WTC11 (cell line): ENCODE data around the gene TOMM40L. TPM values are rescaled to one million over a fixed set of nuclear protein-coding genes. Genes with fewer than 3 reads are reported as not detected.

Experiments used
- ATAC-seq: fragments of 200-7000 bp; cut with Tn5 transposase; 2 replicates; pipeline ENCODE4 v1.10.0; 2021; ENCODE audit warnings: mild to moderate bottlenecking, moderate library complexity
- CTCF ChIA-PET: fragments of 300-600 bp; sonication (Branson Sonifier 250); formaldehyde crosslinking; loops from one replicate; lab custom pipeline; 2021; ENCODE audit warnings: antibody characterized with exemption; lab: Charles Lee
- POLR2A ChIA-PET: fragments of 350-600 bp; sonication (Branson Sonifier 250); formaldehyde crosslinking; loops from one replicate; lab custom pipeline; 2021; ENCODE audit warnings: antibody characterized with exemption; lab: Charles Lee
- DNase-seq: peaks from one replicate; pipeline ENCODE4 v3.0.0; 2021; ENCODE audit warnings: low spot score
- H3K27ac Mint-ChIP-seq: 2 replicates; pipeline ENCODE4 v1.8.0; 2021; ENCODE audit warnings: mixed read lengths
- H3K27me3 Mint-ChIP-seq: 2 replicates; pipeline ENCODE4 v1.8.0; 2021; ENCODE audit warnings: low read depth, mild to moderate bottlenecking, moderate library complexity, mixed read lengths
- H3K36me3 Mint-ChIP-seq: 2 replicates; pipeline ENCODE4 v1.8.0; 2021; ENCODE audit warnings: mixed read lengths
- H3K4me1 Mint-ChIP-seq: 2 replicates; pipeline ENCODE4 v1.8.0; 2022; ENCODE audit warnings: mixed read lengths
- H3K4me3 Mint-ChIP-seq: 2 replicates; pipeline ENCODE4 v1.8.0; 2021; ENCODE audit warnings: mild to moderate bottlenecking, moderate library complexity, mixed read lengths
- H3K9me3 Mint-ChIP-seq: 2 replicates; pipeline ENCODE4 v1.8.0; 2021; ENCODE audit warnings: mixed read lengths
- ETV6 ChIP-seq: sonication (generic); formaldehyde crosslinking; IDR thresholded peaks from 2 replicates; pipeline ENCODE4 v1.8.1; 2022; ENCODE audit warnings: mild to moderate bottlenecking, missing genetic modification reagents
- GRHL2 ChIP-seq: fragments of 250-450 bp; sonication (Bioruptor Pico); IDR thresholded peaks from 2 replicates; pipeline ENCODE4 v1.8.0; 2022; ENCODE audit warnings: mild to moderate bottlenecking, moderate library complexity; ENCODE audit not compliant: insufficient replicate concordance, severe bottlenecking
- HMGA2 ChIP-seq: fragments of 250-450 bp; sonication (Bioruptor Pico); IDR thresholded peaks from 2 replicates; pipeline ENCODE4 v1.4.0; 2021; ENCODE audit warnings: mild to moderate bottlenecking, moderate library complexity
- MYBL2 ChIP-seq: sonication (generic); formaldehyde crosslinking; IDR thresholded peaks from 2 replicates; pipeline ENCODE4 v1.8.1; 2023; ENCODE audit warnings: mild to moderate bottlenecking, moderate library complexity, missing genetic modification reagents
- NFATC4 ChIP-seq: fragments of 250-450 bp; sonication (Bioruptor Pico); IDR thresholded peaks from 2 replicates; pipeline ENCODE4 v1.9.0; 2021; ENCODE audit warnings: mild to moderate bottlenecking
- NFE2L1 ChIP-seq: sonication (generic); formaldehyde crosslinking; IDR thresholded peaks from 2 replicates; pipeline ENCODE4 v1.8.1; 2023; ENCODE audit warnings: missing genetic modification reagents
- NR1H2 ChIP-seq: sonication (generic); formaldehyde crosslinking; IDR thresholded peaks from 2 replicates; pipeline ENCODE4 v1.9.0; 2021; ENCODE audit warnings: mild to moderate bottlenecking, moderate library complexity, missing genetic modification reagents
- NR2C2 ChIP-seq: sonication (generic); formaldehyde crosslinking; IDR thresholded peaks from 2 replicates; pipeline ENCODE4 v1.8.0; 2022; ENCODE audit warnings: mild to moderate bottlenecking, missing genetic modification reagents
- NR3C1 ChIP-seq: sonication (generic); formaldehyde crosslinking; conservative IDR thresholded peaks from 2 replicates; pipeline ENCODE4 v1.8.1; 2023; ENCODE audit warnings: low read depth, mild to moderate bottlenecking, missing genetic modification reagents
- PRRX2 ChIP-seq: fragments of 250-450 bp; sonication (Bioruptor Pico); IDR thresholded peaks from 2 replicates; pipeline ENCODE4 v1.8.0; 2021; ENCODE audit warnings: mild to moderate bottlenecking
- TCF7 ChIP-seq: sonication (generic); formaldehyde crosslinking; IDR thresholded peaks from 2 replicates; pipeline ENCODE4 v1.8.0; 2022; ENCODE audit warnings: mild to moderate bottlenecking, low read depth, missing genetic modification reagents, moderate library complexity
- ZNF263 ChIP-seq: sonication (generic); formaldehyde crosslinking; IDR thresholded peaks from 2 replicates; pipeline ENCODE4 v1.8.1; 2022; ENCODE audit warnings: low read depth, mild to moderate bottlenecking, moderate library complexity, missing genetic modification reagents
- total RNA-seq: library from RNA; stranded (reverse); gene quantifications from 3 replicates; pipeline ENCODE4 v1.2.3, GENCODE V29; 2021
- TF ChIP-seq, protein P1 (sequence below): fragments of 250-450 bp; sonication (Bioruptor Pico); IDR thresholded peaks from 2 replicates; pipeline ENCODE4 v1.9.0; 2021; ENCODE audit warnings: mild to moderate bottlenecking, borderline replicate concordance
- TF ChIP-seq, protein P2 (sequence below): sonication (generic); formaldehyde crosslinking; IDR thresholded peaks from 2 replicates; pipeline ENCODE4 v1.8.0; 2022; ENCODE audit warnings: mild to moderate bottlenecking, missing genetic modification reagents
- TF ChIP-seq, protein P3 (sequence below): fragments of 250-450 bp; sonication (Bioruptor Pico); conservative IDR thresholded peaks from 2 replicates; pipeline ENCODE4 v1.9.0; 2021; ENCODE audit warnings: mild to moderate bottlenecking
- TF ChIP-seq, protein P4 (sequence below): fragments of 250-450 bp; sonication (Bioruptor Pico); IDR thresholded peaks from 2 replicates; pipeline ENCODE4 v1.9.0; 2021; ENCODE audit warnings: moderate library complexity, mild to moderate bottlenecking, inconsistent platforms, borderline replicate concordance
- TF ChIP-seq, protein P5 (sequence below): sonication (generic); formaldehyde crosslinking; conservative IDR thresholded peaks from 2 replicates; pipeline ENCODE4 v1.8.1; 2023; ENCODE audit warnings: mild to moderate bottlenecking, low read depth, missing genetic modification reagents, moderate library complexity

The TOMM40L gene
- total RNA-seq, 1 experiment from 2014 or later = 16.9 TPM

DNA sequence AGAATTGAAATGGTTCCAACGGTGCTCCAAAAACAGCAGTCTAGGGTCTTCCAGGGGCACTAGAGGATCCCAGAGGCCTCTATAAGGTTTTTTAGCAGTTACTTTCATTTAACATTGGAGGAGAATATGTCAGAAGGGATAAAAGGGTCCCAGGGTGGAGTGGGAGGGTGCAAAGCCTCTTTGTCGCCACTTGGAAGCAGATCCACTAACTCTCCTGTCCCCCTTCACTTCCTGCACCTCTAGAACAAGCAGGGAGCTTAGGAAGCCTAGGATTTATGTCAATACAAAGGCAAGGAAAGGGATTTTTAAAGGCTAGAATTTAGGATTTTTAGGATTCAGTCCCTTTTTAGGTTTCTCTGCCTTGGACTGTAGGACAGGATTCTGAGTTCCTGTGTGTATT lies 41.0 kb downstream of the TOMM40L start (continued):
- TF ChIP-seq, protein P1, sequence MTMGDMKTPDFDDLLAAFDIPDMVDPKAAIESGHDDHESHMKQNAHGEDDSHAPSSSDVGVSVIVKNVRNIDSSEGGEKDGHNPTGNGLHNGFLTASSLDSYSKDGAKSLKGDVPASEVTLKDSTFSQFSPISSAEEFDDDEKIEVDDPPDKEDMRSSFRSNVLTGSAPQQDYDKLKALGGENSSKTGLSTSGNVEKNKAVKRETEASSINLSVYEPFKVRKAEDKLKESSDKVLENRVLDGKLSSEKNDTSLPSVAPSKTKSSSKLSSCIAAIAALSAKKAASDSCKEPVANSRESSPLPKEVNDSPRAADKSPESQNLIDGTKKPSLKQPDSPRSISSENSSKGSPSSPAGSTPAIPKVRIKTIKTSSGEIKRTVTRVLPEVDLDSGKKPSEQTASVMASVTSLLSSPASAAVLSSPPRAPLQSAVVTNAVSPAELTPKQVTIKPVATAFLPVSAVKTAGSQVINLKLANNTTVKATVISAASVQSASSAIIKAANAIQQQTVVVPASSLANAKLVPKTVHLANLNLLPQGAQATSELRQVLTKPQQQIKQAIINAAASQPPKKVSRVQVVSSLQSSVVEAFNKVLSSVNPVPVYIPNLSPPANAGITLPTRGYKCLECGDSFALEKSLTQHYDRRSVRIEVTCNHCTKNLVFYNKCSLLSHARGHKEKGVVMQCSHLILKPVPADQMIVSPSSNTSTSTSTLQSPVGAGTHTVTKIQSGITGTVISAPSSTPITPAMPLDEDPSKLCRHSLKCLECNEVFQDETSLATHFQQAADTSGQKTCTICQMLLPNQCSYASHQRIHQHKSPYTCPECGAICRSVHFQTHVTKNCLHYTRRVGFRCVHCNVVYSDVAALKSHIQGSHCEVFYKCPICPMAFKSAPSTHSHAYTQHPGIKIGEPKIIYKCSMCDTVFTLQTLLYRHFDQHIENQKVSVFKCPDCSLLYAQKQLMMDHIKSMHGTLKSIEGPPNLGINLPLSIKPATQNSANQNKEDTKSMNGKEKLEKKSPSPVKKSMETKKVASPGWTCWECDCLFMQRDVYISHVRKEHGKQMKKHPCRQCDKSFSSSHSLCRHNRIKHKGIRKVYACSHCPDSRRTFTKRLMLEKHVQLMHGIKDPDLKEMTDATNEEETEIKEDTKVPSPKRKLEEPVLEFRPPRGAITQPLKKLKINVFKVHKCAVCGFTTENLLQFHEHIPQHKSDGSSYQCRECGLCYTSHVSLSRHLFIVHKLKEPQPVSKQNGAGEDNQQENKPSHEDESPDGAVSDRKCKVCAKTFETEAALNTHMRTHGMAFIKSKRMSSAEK (CRISPR knock-in tag) = no peak
- TF ChIP-seq NFE2L1 (no peak), NR3C1 (CRISPR knock-in tag) (no peak), NFATC4 (no peak), NR1H2 (CRISPR knock-in tag) (no peak)
- TF ChIP-seq, protein P2, sequence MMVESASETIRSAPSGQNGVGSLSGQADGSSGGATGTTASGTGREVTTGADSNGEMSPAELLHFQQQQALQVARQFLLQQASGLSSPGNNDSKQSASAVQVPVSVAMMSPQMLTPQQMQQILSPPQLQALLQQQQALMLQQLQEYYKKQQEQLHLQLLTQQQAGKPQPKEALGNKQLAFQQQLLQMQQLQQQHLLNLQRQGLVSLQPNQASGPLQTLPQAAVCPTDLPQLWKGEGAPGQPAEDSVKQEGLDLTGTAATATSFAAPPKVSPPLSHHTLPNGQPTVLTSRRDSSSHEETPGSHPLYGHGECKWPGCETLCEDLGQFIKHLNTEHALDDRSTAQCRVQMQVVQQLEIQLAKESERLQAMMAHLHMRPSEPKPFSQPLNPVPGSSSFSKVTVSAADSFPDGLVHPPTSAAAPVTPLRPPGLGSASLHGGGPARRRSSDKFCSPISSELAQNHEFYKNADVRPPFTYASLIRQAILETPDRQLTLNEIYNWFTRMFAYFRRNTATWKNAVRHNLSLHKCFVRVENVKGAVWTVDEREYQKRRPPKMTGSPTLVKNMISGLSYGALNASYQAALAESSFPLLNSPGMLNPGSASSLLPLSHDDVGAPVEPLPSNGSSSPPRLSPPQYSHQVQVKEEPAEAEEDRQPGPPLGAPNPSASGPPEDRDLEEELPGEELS = no peak

DNA sequence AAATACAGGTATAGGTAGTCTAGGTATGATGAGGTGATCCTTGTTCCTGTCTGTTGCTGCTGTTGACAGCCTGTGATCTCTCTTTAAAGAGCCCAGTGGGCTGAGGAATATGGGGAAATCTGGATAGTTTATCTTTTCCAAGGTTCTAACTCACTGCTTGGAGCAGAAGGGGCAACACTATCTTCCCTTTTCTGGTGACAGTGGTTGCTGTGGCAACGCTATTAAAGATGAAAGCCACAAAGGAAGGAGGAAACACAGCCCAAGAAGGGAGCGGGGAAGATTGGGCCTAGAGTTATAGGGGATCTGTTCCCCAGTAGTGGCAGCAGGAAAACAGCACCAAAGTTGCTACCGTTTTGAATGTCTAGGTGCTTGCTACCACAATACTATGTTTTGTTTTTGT lies 41.5 kb downstream of the TOMM40L start:
- Mint-ChIP-seq H3K27me3 (peaks cover 14% of the 10 kb centered on the region), H3K4me3 (no peak overlapping the region), H3K27ac (peak overlapping the region; percentile 84), H3K36me3 (no peaks in the 10 kb centered on the region), H3K9me3 (no peaks in the 10 kb centered on the region), H3K4me1 (peaks cover 12% of the 10 kb centered on the region)
- TF ChIP-seq, protein P3, sequence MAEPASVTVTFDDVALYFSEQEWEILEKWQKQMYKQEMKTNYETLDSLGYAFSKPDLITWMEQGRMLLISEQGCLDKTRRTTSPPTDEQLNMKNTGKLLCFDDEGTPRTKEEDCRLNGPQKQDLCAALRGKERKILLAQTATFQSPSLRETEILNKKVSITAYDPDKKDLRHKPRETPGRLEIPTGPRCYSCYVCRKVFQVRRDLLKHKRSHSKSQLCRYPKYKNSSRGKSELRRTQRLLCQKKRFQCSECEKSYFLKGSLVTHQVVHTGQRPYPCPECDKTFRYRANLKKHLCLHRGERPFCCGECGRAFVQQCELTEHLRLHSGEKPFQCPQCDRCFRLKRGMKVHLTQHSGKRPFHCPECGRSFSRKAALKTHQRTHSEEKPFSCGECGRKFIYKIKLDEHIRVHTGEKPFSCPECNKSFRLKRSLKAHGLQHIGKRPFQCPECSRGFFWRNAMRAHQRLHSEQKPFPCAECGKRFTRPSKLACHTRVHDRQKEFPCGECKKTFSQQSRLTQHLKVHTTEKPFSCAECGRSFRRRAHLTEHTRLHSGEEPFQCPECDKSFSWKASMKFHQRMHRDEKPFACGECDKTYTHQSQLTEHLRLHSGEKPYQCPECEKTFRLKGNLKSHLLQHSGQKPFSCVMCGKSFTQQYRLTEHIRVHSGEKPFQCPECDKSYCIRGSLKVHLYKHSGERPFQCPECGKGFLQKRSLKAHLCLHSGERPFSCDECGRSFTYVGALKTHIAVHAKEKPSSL (CRISPR knock-in tag) = no peak
- no peak for TF ChIP-seq ETV6 (CRISPR knock-in tag)
- no peak for TF ChIP-seq NR2C2 (CRISPR knock-in tag)
- TF ChIP-seq PRRX2 (CRISPR knock-in tag) = no peak
- TF ChIP-seq, protein P4, sequence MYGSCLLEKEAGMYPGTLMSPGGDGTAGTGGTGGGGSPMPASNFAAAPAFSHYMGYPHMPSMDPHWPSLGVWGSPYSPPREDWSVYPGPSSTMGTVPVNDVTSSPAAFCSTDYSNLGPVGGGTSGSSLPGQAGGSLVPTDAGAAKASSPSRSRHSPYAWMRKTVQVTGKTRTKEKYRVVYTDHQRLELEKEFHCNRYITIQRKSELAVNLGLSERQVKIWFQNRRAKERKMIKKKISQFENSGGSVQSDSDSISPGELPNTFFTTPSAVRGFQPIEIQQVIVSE (CRISPR knock-in tag) = no peak
- DNase-seq (no peak), ATAC-seq (peak; percentile 32; the same call in 1 of the 2 replicates)
- POLR2A ChIA-PET = no interaction called here
- CTCF ChIA-PET = interaction anchor here (0.7 to 3.3 kb wide), 3 partner anchors 39 to 90 kb away, joined by 3 to 18 read pairs (median 7); partner anchors contain the start of gene TOMM40L

DNA sequence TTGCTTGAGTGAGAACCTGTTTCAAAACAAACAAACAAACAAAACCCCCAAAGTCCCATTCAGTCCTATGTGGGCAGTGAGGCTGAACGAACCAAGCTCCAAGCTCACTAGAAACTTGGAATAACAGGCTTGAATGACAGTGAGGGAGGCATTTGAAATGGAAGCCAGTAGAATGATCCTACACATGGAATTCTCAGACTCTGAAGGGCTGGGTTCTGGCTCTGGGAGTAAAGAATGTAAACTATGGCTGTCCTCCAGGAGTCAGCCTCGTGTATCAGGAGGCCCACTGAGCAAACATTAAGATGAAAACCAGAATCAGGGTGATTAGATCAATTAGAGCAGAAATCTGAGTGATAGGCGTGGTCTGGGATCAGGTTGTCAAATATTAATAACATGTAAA lies 47.5 kb downstream of the TOMM40L start:
- Mint-ChIP-seq H3K4me3 (no peak overlapping the region), H3K27me3 (peaks cover 5% of the 10 kb centered on the region), H3K36me3 (no peaks in the 10 kb centered on the region), H3K9me3 (no peaks in the 10 kb centered on the region), H3K4me1 (no peaks in the 10 kb centered on the region), H3K27ac (no peak overlapping the region)
- ATAC-seq (no peak), DNase-seq (no peak)
- CTCF ChIA-PET = interaction anchor here (1.1 kb wide), 1 partner anchor 15 kb away, joined by 7 read pairs; the partner anchor contains the start of gene PCP4L1
- POLR2A ChIA-PET = no interaction called here
- TF ChIP-seq MYBL2 (CRISPR knock-in tag) = no peak
- TF ChIP-seq TCF7 (CRISPR knock-in tag) = no peak
- TF ChIP-seq ETV6 (CRISPR knock-in tag) = no peak
- TF ChIP-seq GRHL2 (CRISPR knock-in tag) = no peak
- TF ChIP-seq HMGA2 (CRISPR knock-in tag) = no peak
- TF ChIP-seq, protein P1 (CRISPR knock-in tag) = no peak
- TF ChIP-seq, protein P5, sequence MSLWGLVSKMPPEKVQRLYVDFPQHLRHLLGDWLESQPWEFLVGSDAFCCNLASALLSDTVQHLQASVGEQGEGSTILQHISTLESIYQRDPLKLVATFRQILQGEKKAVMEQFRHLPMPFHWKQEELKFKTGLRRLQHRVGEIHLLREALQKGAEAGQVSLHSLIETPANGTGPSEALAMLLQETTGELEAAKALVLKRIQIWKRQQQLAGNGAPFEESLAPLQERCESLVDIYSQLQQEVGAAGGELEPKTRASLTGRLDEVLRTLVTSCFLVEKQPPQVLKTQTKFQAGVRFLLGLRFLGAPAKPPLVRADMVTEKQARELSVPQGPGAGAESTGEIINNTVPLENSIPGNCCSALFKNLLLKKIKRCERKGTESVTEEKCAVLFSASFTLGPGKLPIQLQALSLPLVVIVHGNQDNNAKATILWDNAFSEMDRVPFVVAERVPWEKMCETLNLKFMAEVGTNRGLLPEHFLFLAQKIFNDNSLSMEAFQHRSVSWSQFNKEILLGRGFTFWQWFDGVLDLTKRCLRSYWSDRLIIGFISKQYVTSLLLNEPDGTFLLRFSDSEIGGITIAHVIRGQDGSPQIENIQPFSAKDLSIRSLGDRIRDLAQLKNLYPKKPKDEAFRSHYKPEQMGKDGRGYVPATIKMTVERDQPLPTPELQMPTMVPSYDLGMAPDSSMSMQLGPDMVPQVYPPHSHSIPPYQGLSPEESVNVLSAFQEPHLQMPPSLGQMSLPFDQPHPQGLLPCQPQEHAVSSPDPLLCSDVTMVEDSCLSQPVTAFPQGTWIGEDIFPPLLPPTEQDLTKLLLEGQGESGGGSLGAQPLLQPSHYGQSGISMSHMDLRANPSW = no peak
- TF ChIP-seq ZNF263 = no peak
- no peak for TF ChIP-seq NFATC4
